Measurements from ENCODE around the gene CFHR1.

GRCh38 chr1:196774603-196775002, 44.9 kb upstream of the CFHR1 start, which contains the start of gene CFHR3:
- TF ChIP-seq POLR2A (IDR thresholded peaks at IDR 0.05; ENCODE audit: low read depth, low read length) (no peak), POLR2AphosphoS5 (IDR thresholded peaks at IDR 0.05; ENCODE audit: low read depth, low read length) (no peak), TAF1 (IDR thresholded peaks at IDR 0.05; ENCODE audit: borderline replicate concordance, low read depth, low read length) (no peak)

All from GM12892 (cell line).